NT2/D1 (cell line): ENCODE data around the gene PSME3.
"Not testable (repeated sequence)": the region's sequence is repeated elsewhere in the genome, so short reads cannot be mapped to it uniquely, and the experiment has no call there.

Source experiments
- SUZ12 ChIP-seq: IDR thresholded peaks from 2 replicates; pipeline ENCODE4 v1.6.1; 2011; ENCODE audit not compliant: insufficient read length, insufficient read depth; ENCODE audit errors: extremely low read depth
- YY1 ChIP-seq: IDR thresholded peaks from 2 replicates; pipeline ENCODE4 v1.6.1; 2011; ENCODE audit not compliant: insufficient read length, insufficient read depth
- ZNF274 ChIP-seq: IDR thresholded peaks from 2 replicates; pipeline ENCODE4 v1.6.1; 2011; ENCODE audit warnings: mild to moderate bottlenecking, low read depth, low read length

DNA sequence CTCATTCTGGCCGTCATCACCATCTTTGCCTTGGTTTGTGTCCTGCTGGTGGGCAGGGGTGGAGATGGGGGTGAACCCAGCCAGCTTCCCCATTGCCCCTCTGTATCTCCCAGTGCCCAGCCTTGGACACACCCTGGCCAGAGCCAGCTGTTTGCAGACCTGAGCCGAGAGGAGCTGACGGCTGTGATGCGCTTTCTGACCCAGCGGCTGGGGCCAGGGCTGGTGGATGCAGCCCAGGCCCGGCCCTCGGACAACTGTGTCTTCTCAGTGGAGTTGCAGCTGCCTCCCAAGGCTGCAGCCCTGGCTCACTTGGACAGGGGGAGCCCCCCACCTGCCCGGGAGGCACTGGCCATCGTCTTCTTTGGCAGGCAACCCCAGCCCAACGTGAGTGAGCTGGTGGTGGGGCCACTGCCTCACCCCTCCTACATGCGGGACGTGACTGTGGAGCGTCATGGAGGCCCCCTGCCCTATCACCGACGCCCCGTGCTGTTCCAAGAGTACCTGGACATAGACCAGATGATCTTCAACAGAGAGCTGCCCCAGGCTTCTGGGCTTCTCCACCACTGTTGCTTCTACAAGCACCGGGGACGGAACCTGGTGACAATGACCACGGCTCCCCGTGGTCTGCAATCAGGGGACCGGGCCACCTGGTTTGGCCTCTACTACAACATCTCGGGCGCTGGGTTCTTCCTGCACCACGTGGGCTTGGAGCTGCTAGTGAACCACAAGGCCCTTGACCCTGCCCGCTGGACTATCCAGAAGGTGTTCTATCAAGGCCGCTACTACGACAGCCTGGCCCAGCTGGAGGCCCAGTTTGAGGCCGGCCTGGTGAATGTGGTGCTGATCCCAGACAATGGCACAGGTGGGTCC lies 18.4 kb downstream of the PSME3 start:
- TF ChIP-seq ZNF274, YY1, SUZ12: not testable (repeated sequence)
